Lung (tissue), 12 donors: ENCODE results near the gene ALKBH5. TPM values are rescaled to one million over a fixed set of nuclear protein-coding genes. Genes with fewer than 3 reads are reported as not detected.

ENCODE experiments used
- ATAC-seq: fragments of 200-7000 bp; cut with Tn5 transposase; one replicate; pipeline ENCODE4 v1.9.1; 2020; ENCODE audit warnings: moderate number of reproducible peaks; ENCODE audit not compliant: insufficient read depth, low FRiP score
- DNase-seq, 3 donors: peaks; one replicate each; pipeline ENCODE4 v3.0.0-alpha.2; 2013 to 2017
- H3K27ac ChIP-seq, 2 donors: one replicate each; pipeline ENCODE4 v1.5.1; 2013; ENCODE audit warnings: mild to moderate bottlenecking in 2 of 2, moderate library complexity in 2 of 2, control low read depth in 1 of 2, inconsistent platforms in 1 of 2, low read depth in 1 of 2, low read length in 1 of 2
- H3K27me3 ChIP-seq, 3 donors: one replicate each; pipeline ENCODE4 v1.5.1; 2013; ENCODE audit warnings: low read length in 2 of 3; ENCODE audit not compliant: control insufficient read depth in 3 of 3, insufficient read depth in 3 of 3
- H3K36me3 ChIP-seq, 4 donors: one replicate each; pipeline ENCODE4 v1.5.1; 2013; ENCODE audit warnings: low read length in 4 of 4, mild to moderate bottlenecking in 1 of 4, moderate library complexity in 1 of 4; ENCODE audit not compliant: control insufficient read depth in 4 of 4, insufficient read depth in 4 of 4
- H3K4me1 ChIP-seq, 5 donors: one replicate each; pipeline ENCODE4 v1.5.1; 2013; ENCODE audit warnings: low read length in 5 of 5, mild to moderate bottlenecking in 2 of 5, moderate library complexity in 1 of 5; ENCODE audit not compliant: control insufficient read depth in 5 of 5, insufficient read depth in 5 of 5
- H3K4me3 ChIP-seq: one replicate; pipeline ENCODE4 v1.5.1; 2013; ENCODE audit warnings: mild to moderate bottlenecking, control low read depth, moderate library complexity
- H3K9ac ChIP-seq, 2 donors: one replicate each; pipeline ENCODE4 v1.5.1; 2013; ENCODE audit warnings: low read length in 2 of 2, control low read depth in 1 of 2; ENCODE audit not compliant: insufficient read depth in 1 of 2
- H3K9me3 ChIP-seq, 4 donors: one replicate each; pipeline ENCODE4 v1.5.1; 2013; ENCODE audit warnings: low read length in 3 of 4, mild to moderate bottlenecking in 1 of 4, moderate library complexity in 1 of 4; ENCODE audit not compliant: control insufficient read depth in 4 of 4, insufficient read depth in 3 of 4
- WGBS, 2 donors: extraction: QIAGEN DNeasy Blood & Tissue Kit; methylation state at CpG; one replicate each; pipeline ENCODE4 v1.1.7; 2013; 5-methylcytosine and 5-hydroxymethylcytosine counted together
- polyA plus RNA-seq, 2 donors: library from polyadenylated mRNA; stranded (reverse); fragments of 200-250 nt; gene quantifications; one replicate each; pipeline ENCODE4 v1.2.1, GENCODE V29; 2013
- total RNA-seq, 2 donors: library from RNA; depleted of rRNA in 1 of 2; stranded (reverse); fragments of >200 nt in 1 of 2; gene quantifications; one replicate each; pipeline ENCODE4 v1.2.1, GENCODE V29; 2014 to 2021
- TF ChIP-seq, protein P1 (sequence below): IDR thresholded peaks from 2 replicates; pipeline ENCODE4 v1.5.1; 2012; ENCODE audit warnings: mild to moderate bottlenecking; ENCODE audit errors: control extremely low read depth, extremely low read depth
- donor health status: control.
- donor health status: control.
- donor health status: Bipolar disorder and iron deficiency.
- donor health status: healthy.
- donor health status: DM: yes; HTN: yes; CAD: no.

Gene ALKBH5
- total and polyA plus RNA-seq, 4 donors, result 30.2 to 104 (median 59.8) TPM

DNA sequence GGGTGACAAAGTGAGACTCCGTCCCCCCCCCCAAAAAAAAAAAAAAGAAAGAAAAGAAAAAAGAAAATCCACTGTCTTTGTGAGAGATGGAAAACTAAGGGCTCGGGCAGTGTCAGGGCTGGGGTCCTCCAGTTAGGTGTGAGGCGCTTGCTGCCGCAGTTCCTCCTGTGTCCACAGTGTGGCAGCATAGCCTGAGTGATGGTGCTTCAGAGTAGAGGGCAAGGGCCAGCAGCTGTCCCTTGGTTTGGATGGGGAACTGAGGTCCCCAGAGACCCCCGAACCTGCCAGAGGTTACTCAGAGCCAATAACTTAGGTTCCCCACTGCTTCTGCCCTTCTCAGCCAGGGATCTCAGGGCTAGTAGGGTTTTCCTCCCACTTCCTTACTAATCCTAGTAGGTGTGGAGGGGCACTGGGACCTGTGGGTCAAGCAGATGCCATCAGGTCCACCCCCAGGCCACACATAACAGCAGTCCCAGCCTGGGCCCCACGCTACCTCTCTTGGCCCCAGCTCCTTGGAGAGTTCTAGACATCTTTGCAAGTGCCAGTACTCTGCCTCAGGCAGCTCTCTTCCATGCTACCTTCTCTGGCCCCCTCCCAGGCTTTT lies 33.9 kb downstream of the ALKBH5 start:
- H3K4me3 ChIP-seq, result no peak overlapping the region
- ATAC-seq (no peak), DNase-seq (peak; percentile 67 to 78 (median 71))
- H3K27me3 ChIP-seq, result no peaks in the 10 kb centered on the region
- no peak overlapping the region for H3K27ac ChIP-seq
- no peaks in the 10 kb centered on the region for H3K9me3 ChIP-seq
- no peaks in the 10 kb centered on the region for H3K36me3 ChIP-seq
- TF ChIP-seq, protein P1, sequence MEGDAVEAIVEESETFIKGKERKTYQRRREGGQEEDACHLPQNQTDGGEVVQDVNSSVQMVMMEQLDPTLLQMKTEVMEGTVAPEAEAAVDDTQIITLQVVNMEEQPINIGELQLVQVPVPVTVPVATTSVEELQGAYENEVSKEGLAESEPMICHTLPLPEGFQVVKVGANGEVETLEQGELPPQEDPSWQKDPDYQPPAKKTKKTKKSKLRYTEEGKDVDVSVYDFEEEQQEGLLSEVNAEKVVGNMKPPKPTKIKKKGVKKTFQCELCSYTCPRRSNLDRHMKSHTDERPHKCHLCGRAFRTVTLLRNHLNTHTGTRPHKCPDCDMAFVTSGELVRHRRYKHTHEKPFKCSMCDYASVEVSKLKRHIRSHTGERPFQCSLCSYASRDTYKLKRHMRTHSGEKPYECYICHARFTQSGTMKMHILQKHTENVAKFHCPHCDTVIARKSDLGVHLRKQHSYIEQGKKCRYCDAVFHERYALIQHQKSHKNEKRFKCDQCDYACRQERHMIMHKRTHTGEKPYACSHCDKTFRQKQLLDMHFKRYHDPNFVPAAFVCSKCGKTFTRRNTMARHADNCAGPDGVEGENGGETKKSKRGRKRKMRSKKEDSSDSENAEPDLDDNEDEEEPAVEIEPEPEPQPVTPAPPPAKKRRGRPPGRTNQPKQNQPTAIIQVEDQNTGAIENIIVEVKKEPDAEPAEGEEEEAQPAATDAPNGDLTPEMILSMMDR, result peak; percentile 97
- H3K4me1 ChIP-seq, result peaks cover 0 to 6% (median 0%) of the 10 kb centered on the region in 5 donors
- no peak overlapping the region for H3K9ac ChIP-seq
- 10 to 13% methylated on average over 5 to 6 of the region's 6 CpGs for WGBS, 2 donors

DNA sequence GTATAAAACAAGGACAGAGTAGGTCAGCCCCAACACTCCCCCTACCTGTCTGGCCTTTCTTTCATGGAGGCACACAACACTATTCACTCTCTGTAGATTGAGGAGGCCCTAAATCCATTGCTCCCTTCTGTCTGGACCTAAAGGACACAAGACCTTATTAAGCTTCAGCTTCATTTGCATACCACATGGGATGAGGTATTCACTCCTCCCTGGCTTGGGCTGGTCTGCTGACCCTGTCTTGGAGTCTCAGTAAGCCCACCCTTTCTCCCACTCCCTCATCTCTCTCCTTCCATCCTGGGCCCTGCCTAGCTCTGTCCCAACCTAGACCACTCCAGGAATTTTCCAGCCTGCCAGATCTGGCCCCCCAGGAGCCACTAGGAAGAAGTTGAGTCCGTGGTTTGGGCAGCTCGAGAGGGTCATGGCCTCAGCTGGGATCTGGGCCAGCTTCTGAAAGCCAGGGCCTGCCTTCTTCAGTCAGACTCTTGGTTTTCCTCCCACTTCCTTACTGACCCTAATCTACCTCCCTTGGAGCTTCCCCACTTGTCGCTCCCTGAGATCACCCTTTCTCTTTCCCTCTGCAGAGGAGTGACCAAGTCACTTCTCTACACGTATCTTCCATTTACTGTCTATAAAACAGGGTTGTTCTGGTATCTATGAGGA lies 35.3 kb downstream of the ALKBH5 start:
- no peak overlapping the region for H3K27ac ChIP-seq
- no peaks in the 10 kb centered on the region for H3K27me3 ChIP-seq
- no peaks in the 10 kb centered on the region for H3K36me3 ChIP-seq
- TF ChIP-seq, protein P1, result no peak
- peaks cover 0 to 6% (median 0%) of the 10 kb centered on the region in 5 donors for H3K4me1 ChIP-seq
- no peak for ATAC-seq
- peak; percentile 39 to 75 (median 50) for DNase-seq
- no peak overlapping the region for H3K9ac ChIP-seq
- H3K4me3 ChIP-seq, result no peak overlapping the region
- 39 to 40% methylated on average over 4 of the region's 4 CpGs for WGBS, 2 donors
- no peaks in the 10 kb centered on the region for H3K9me3 ChIP-seq

DNA sequence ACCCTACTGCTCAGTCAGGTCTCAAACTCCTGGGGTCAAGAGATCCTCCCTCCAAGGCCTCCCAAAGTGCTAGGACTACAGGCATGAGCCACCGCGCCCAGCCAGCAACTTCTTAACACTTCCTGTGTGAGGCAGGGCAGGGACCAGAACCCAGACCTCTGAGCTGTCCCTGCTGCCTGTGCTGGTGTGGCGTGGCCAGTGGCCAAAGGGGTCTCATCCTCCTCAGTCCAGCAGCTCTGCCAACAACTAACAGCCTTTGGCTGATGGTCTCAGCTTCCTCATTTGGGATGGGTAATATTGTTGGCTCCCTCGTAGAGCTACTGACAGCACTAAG lies 40.4 kb downstream of the ALKBH5 start:
- Histone ChIP-seq H3K4me3 (no peak overlapping the region), H3K27ac (no peak overlapping the region), H3K27me3 (no peaks in the 10 kb centered on the region), H3K9ac (no peak overlapping the region), H3K36me3 (no peaks in the 10 kb centered on the region), H3K4me1 (peaks cover 0 to 35% (median 12%) of the 10 kb centered on the region in 5 donors), H3K9me3 (no peaks in the 10 kb centered on the region)
- TF ChIP-seq, protein P1, result no peak
- 80 to 84% methylated on average over 4 of the region's 4 CpGs for WGBS, 2 donors
- ATAC-seq (no peak), DNase-seq (peak in 1 of 3 donors; percentile 63)
